GM12878 (cell line): ENCODE data around the gene GCM1. TPM values are rescaled to one million over a fixed set of nuclear protein-coding genes. Genes with fewer than 3 reads are reported as not detected.

Experiments used
- ATAC-seq: fragments of 200-7000 bp; cut with Tn5 transposase; 3 replicates; pipeline ENCODE4 v1.9.1; 2020; ENCODE audit warnings: mild to moderate bottlenecking, moderate library complexity
- BruUV-seq: library from RNA; stranded (reverse); fragments of 400-500 nt; replicated peaks from 2 replicates; lab custom pipeline; 2021; lab: Mats Ljungman, UMichigan
- CTCF ChIA-PET: fragments of 300-600 bp; sonication (Branson Sonifier 250); formaldehyde crosslinking; extraction: SDS; loops from one replicate; lab custom pipeline; 2021; ENCODE audit warnings: inconsistent platforms; lab: Yijun Ruan, JAX
- POLR2A ChIA-PET: fragments of 350-600 bp; formaldehyde crosslinking; extraction: SDS; loops from one replicate; lab custom pipeline; 2021; ENCODE audit warnings: inconsistent platforms; lab: Charles Lee
- RAD21 ChIA-PET: fragments of 300-600 bp; sonication (Branson Sonifier 250); formaldehyde crosslinking; loops from one replicate; lab custom pipeline; 2023; ENCODE audit warnings: antibody characterized with exemption; ENCODE audit not compliant: unreplicated experiment; lab: Charles Lee
- SMC1A ChIA-PET: fragments of 300-600 bp; sonication (Branson Sonifier 250); formaldehyde crosslinking; loops from one replicate; lab custom pipeline; 2023; ENCODE audit not compliant: unreplicated experiment, uncharacterized antibody; lab: Charles Lee
- DNase-seq: peaks from one replicate; pipeline ENCODE4 v3.0.0-alpha.2; 2011; ENCODE audit warnings: low read depth, low spot score
- FAIRE-seq: peaks from 3 replicates; lab custom pipeline; 2011; peaks lifted over from hg19 to GRCh38; lab: Jason Lieb, UNC
- H2AFZ ChIP-seq: 2 replicates; pipeline ENCODE4 v1.6.0; 2011; ENCODE audit warnings: low read depth, low read length, control low read depth; ENCODE audit not compliant: control insufficient read depth
- H3K27ac ChIP-seq: 2 replicates; pipeline ENCODE4 v1.5.1; 2011; ENCODE audit warnings: control low read depth; ENCODE audit not compliant: control insufficient read depth, insufficient read depth
- H3K27me3 ChIP-seq, 2 experiments: replicated peaks in 1 of 2; 2 replicates each; pipeline versions ENCODE4 v1.6.0 to v1.6.1; 2011; ENCODE audit warnings: low read length in 1 of 2; ENCODE audit not compliant: control insufficient read depth in 2 of 2, insufficient read depth in 2 of 2
- H3K36me3 ChIP-seq, 2 experiments: 2 replicates each; pipeline ENCODE4 v1.5.1; 2011; ENCODE audit warnings: low read length in 1 of 2; ENCODE audit not compliant: control insufficient read depth in 2 of 2, insufficient read depth in 2 of 2
- H3K4me1 ChIP-seq: 2 replicates; pipeline ENCODE4 v1.6.1; 2011; ENCODE audit warnings: mild to moderate bottlenecking, low read length, moderate library complexity, mixed read lengths; ENCODE audit not compliant: control insufficient read depth, insufficient read depth
- H3K4me2 ChIP-seq: 2 replicates; pipeline ENCODE4 v1.6.0; 2011; ENCODE audit warnings: control low read depth; ENCODE audit not compliant: control insufficient read depth, insufficient read depth
- H3K4me3 ChIP-seq: fragments of 200-600 bp; sonication (generic); 2 replicates; pipeline ENCODE4 v1.5.1; 2016
- H3K79me2 ChIP-seq: 2 replicates; pipeline ENCODE4 v1.6.0; 2011; ENCODE audit warnings: low read length; ENCODE audit not compliant: control insufficient read depth, insufficient read depth
- H3K9ac ChIP-seq: 2 replicates; pipeline ENCODE4 v1.8.0; 2011; ENCODE audit warnings: low read length, control low read depth, mixed read lengths; ENCODE audit not compliant: control insufficient read depth, insufficient read depth
- H3K9me3 ChIP-seq: replicated peaks from 3 replicates; pipeline ENCODE4 v1.5.1; 2011; ENCODE audit warnings: mild to moderate bottlenecking, low read length; ENCODE audit not compliant: control insufficient read depth, insufficient read depth
- H4K20me1 ChIP-seq: 2 replicates; pipeline ENCODE4 v1.6.0; 2011; ENCODE audit not compliant: control insufficient read depth, insufficient read depth
- BMI1 ChIP-seq: fragments of 450-650 bp; IDR thresholded peaks from 2 replicates; pipeline ENCODE4 v1.6.1; 2016; ENCODE audit warnings: mild to moderate bottlenecking, moderate library complexity, borderline replicate concordance
- CBX3 ChIP-seq: fragments of 200-600 bp; sonication (generic); IDR thresholded peaks from 2 replicates; pipeline ENCODE4 v1.6.1; 2016; ENCODE audit warnings: low read depth, borderline replicate concordance
- CHD4 ChIP-seq: fragments of 200-600 bp; sonication (generic); IDR thresholded peaks from 2 replicates; pipeline ENCODE4 v1.6.1; 2016; ENCODE audit warnings: mild to moderate bottlenecking
- CREM ChIP-seq: IDR thresholded peaks from 2 replicates; pipeline ENCODE4 v1.6.1; 2014; ENCODE audit warnings: antibody characterized with exemption, low read depth
- E4F1 ChIP-seq: fragments of 450-650 bp; IDR thresholded peaks from 2 replicates; pipeline ENCODE4 v1.6.1; 2018; ENCODE audit warnings: borderline replicate concordance, mild to moderate bottlenecking; ENCODE audit not compliant: partially characterized antibody
- EP300 ChIP-seq, 2 experiments: fragments of 150-350 bp in 1 of 2; IDR thresholded peaks; 2 replicates each; pipeline ENCODE4 v1.6.1; 2011 to 2012; ENCODE audit warnings: low read depth in 2 of 2, low read length in 2 of 2, borderline replicate concordance in 1 of 2, improper control_type of control experiment in 1 of 2, inconsistent platforms in 1 of 2; ENCODE audit not compliant: control insufficient read depth in 1 of 2
- MYC ChIP-seq: IDR thresholded peaks from 2 replicates; pipeline ENCODE4 v1.6.1; 2011; ENCODE audit warnings: mild to moderate bottlenecking, low read length, moderate library complexity, inconsistent platforms; ENCODE audit not compliant: insufficient read depth, insufficient replicate concordance, insufficient read length, severe bottlenecking
- SP1 ChIP-seq: IDR thresholded peaks from one replicate; pipeline ENCODE4 v1.6.1; 2011; ENCODE audit warnings: low read depth, low read length
- SREBF1 ChIP-seq: IDR thresholded peaks from 2 replicates; pipeline ENCODE4 v1.6.1; 2012; ENCODE audit warnings: mild to moderate bottlenecking, low read length
- SRF ChIP-seq, 2 experiments: IDR thresholded peaks; 2 replicates each; pipeline ENCODE4 v1.6.1; 2011; ENCODE audit warnings: low read depth in 2 of 2, low read length in 2 of 2, mild to moderate bottlenecking in 1 of 2, moderate library complexity in 1 of 2
- SUZ12 ChIP-seq: fragments of 200-600 bp; sonication (generic); IDR thresholded peaks from one replicate; pipeline ENCODE4 v1.6.1; 2018; ENCODE audit warnings: antibody characterized with exemption, mild to moderate bottlenecking; ENCODE audit not compliant: unreplicated experiment
- ZSCAN29 ChIP-seq: fragments of 450-650 bp; IDR thresholded peaks from 2 replicates; pipeline ENCODE4 v1.6.1; 2017; ENCODE audit warnings: mild to moderate bottlenecking, moderate library complexity
- WGBS: methylation state at CpG from one replicate; pipeline ENCODE4 v1.1.6; 2016; ENCODE audit warnings: low lambda C conversion rate; ENCODE audit not compliant: insufficient replicate concordance, insufficient coverage; ENCODE audit errors: missing lambda C conversion rate; 5-methylcytosine and 5-hydroxymethylcytosine counted together
- in situ Hi-C: fragments of 300-500 bp; cut with MboI; formaldehyde crosslinking; loops from 9 replicates; pipeline ENCODE4 v1.14.3; 2018; ENCODE audit warnings: mixed read lengths
- intact Hi-C: fragments of 100-400 bp; cut with micrococcal nuclease; formaldehyde crosslinking; loops from one replicate; pipeline ENCODE4 v1.14.2; 2022; ENCODE audit not compliant: unreplicated experiment
- polyA plus RNA-seq, 11 experiments: library from polyadenylated mRNA; depleted of rRNA in 4 of 11; unstranded in 6 of 11; stranded (reverse) in 5 of 11; fragments of >200 nt; fragmentation: Nextera tagmentation in 4 of 11; fragmentation: Illumina TruSeq in 1 of 11; extraction: Ambion mirVana in 4 of 11; extraction: Trizol in 1 of 11; gene quantifications; 1 replicate in 1 of 11; 2 replicates in 10 of 11; pipeline versions ENCODE4 v1.2.1 to v1.2.3, GENCODE V29; 2011 to 2016; ENCODE audit warnings: inconsistent platforms in 2 of 11, missing spikeins in 2 of 11, low read depth in 1 of 11
- total RNA-seq, 4 experiments: library from RNA; depleted of rRNA in 3 of 4; stranded (reverse); fragments of >200 nt in 3 of 4; fragmentation: Illumina TruSeq in 1 of 4; extraction: Trizol in 1 of 4; gene quantifications; 2 replicates each; pipeline versions ENCODE4 v1.2.1 to v1.2.3, GENCODE V29; 2013 to 2021
- TF ChIP-seq, protein P1 (sequence below): IDR thresholded peaks from 2 replicates; pipeline ENCODE4 v1.6.1; 2011; ENCODE audit warnings: low read depth, mild to moderate bottlenecking, low read length, moderate library complexity, borderline replicate concordance; ENCODE audit errors: extremely low read depth
- TF ChIP-seq, protein P2 (sequence below): fragments of 450-650 bp; formaldehyde crosslinking; IDR thresholded peaks from 2 replicates; pipeline ENCODE4 v1.5.0; 2022; ENCODE audit warnings: mild to moderate bottlenecking, missing genetic modification characterization
- TF ChIP-seq, protein P3 (sequence below): fragments of 450-650 bp; IDR thresholded peaks from 2 replicates; pipeline ENCODE4 v1.6.1; 2017; ENCODE audit warnings: mild to moderate bottlenecking, low read depth, inconsistent platforms; ENCODE audit not compliant: poor library complexity, severe bottlenecking

GCM1 gene
- total and polyA plus RNA-seq, 10 of the 15 experiments (the other 5 are each of a cell fraction or from before 2014, with no cell fraction given): 0.04 to 0.08 (median 0.05) TPM; not detected in 5

DNA sequence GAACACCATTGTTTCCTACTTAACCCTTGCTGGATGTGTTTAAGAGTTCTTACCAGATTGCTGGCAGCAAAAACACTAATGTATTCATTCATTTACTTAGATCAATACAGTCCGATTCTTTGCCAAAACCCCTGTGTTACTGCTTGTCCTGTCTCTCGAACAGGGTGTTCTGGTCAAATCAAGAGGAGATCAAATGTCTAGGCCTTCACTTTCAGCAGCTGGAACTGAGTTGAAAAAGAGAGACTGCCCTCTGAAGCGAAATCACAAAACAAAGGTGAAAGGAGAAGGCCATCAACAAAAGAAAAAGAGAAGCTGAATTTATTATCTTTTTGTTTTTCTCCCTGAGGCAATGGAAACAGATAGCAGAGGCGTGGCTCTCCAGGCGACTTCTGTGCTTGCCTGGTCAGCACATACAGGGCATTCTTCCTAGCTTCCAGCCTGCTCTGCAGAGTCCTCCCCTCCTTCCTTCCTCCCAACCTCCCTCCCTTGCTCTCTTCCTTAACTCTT lies 44.1 kb upstream of the GCM1 start:
- no peak overlapping the region for H3K9ac ChIP-seq
- 0 out of 3 replicates have a peak, but pooled peaks have one; percentile 16 for ATAC-seq
- H2AFZ ChIP-seq: no peak overlapping the region
- POLR2A ChIA-PET: interaction anchor here (0.7 to 1.3 kb wide), 2 partner anchors 15 to 662 kb away, joined by 3 to 5 read pairs; no protein-coding TSS in a partner anchor
- in situ Hi-C loops (no loop called here), intact Hi-C loops (no loop called here)
- H3K9me3 ChIP-seq: no peaks in the 10 kb centered on the region
- no peak overlapping the region for H3K27ac ChIP-seq
- no TSS peak for BruUV-seq
- no peak for FAIRE-seq
- H3K4me3 ChIP-seq: no peak overlapping the region
- H3K4me2 ChIP-seq: no peak overlapping the region
- no peaks in the 10 kb centered on the region for H3K27me3 ChIP-seq
- H3K4me1 ChIP-seq: no peaks in the 10 kb centered on the region; the same call in 1 of the 2 replicates
- CTCF ChIA-PET: interaction anchor here (0.6 kb wide), 1 partner anchor 533 kb away, joined by 3 read pairs; no protein-coding TSS in a partner anchor
- SMC1A ChIA-PET: interaction anchor here (0.9 to 1.2 kb wide), 5 partner anchors 10 to 246 kb away, joined by 3 to 4 read pairs (median 3); no protein-coding TSS in a partner anchor
- no peak for DNase-seq
- H4K20me1 ChIP-seq: no peaks in the 10 kb centered on the region
- no peaks in the 10 kb centered on the region for H3K36me3 ChIP-seq
- RAD21 ChIA-PET: interaction anchor here (1.1 to 1.4 kb wide), 2 partner anchors 36 to 152 kb away, joined by 3 read pairs; no protein-coding TSS in a partner anchor
- H3K79me2 ChIP-seq: no peaks in the 10 kb centered on the region
- 37% methylated on average over 5 of the region's 5 CpGs for WGBS
- TF ChIP-seq BMI1 (no peak), CREM (no peak), E4F1 (no peak), CBX3 (no peak), SUZ12 (no peak), EP300 (IDR thresholded peaks at IDR 0.05; ENCODE audit: borderline replicate concordance in 1 of 2, control insufficient read depth in 1 of 2, low read depth in 2 of 2, low read length in 2 of 2) (no peak), SP1 (no peak), SREBF1 (no peak), MYC (no peak), ZSCAN29 (no peak), CHD4 (no peak), SRF (IDR thresholded peaks at IDR 0.05; ENCODE audit: low read depth in 2 of 2, low read length in 2 of 2) (no peak)
- TF ChIP-seq, protein P1, sequence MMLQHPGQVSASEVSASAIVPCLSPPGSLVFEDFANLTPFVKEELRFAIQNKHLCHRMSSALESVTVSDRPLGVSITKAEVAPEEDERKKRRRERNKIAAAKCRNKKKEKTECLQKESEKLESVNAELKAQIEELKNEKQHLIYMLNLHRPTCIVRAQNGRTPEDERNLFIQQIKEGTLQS: no peak
- TF ChIP-seq, protein P2, sequence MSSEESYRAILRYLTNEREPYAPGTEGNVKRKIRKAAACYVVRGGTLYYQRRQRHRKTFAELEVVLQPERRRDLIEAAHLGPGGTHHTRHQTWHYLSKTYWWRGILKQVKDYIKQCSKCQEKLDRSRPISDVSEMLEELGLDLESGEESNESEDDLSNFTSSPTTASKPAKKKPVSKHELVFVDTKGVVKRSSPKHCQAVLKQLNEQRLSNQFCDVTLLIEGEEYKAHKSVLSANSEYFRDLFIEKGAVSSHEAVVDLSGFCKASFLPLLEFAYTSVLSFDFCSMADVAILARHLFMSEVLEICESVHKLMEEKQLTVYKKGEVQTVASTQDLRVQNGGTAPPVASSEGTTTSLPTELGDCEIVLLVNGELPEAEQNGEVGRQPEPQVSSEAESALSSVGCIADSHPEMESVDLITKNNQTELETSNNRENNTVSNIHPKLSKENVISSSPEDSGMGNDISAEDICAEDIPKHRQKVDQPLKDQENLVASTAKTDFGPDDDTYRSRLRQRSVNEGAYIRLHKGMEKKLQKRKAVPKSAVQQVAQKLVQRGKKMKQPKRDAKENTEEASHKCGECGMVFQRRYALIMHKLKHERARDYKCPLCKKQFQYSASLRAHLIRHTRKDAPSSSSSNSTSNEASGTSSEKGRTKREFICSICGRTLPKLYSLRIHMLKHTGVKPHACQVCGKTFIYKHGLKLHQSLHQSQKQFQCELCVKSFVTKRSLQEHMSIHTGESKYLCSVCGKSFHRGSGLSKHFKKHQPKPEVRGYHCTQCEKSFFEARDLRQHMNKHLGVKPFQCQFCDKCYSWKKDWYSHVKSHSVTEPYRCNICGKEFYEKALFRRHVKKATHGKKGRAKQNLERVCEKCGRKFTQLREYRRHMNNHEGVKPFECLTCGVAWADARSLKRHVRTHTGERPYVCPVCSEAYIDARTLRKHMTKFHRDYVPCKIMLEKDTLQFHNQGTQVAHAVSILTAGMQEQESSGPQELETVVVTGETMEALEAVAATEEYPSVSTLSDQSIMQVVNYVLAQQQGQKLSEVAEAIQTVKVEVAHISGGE (CRISPR knock-in tag): no peak
- TF ChIP-seq, protein P3, sequence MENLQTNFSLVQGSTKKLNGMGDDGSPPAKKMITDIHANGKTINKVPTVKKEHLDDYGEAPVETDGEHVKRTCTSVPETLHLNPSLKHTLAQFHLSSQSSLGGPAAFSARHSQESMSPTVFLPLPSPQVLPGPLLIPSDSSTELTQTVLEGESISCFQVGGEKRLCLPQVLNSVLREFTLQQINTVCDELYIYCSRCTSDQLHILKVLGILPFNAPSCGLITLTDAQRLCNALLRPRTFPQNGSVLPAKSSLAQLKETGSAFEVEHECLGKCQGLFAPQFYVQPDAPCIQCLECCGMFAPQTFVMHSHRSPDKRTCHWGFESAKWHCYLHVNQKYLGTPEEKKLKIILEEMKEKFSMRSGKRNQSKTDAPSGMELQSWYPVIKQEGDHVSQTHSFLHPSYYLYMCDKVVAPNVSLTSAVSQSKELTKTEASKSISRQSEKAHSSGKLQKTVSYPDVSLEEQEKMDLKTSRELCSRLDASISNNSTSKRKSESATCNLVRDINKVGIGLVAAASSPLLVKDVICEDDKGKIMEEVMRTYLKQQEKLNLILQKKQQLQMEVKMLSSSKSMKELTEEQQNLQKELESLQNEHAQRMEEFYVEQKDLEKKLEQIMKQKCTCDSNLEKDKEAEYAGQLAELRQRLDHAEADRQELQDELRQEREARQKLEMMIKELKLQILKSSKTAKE: no peak
